GM12892 (cell line): ENCODE results near the gene INPP4A.

Experiments
- POLR2A ChIP-seq: IDR thresholded peaks from 2 replicates; pipeline ENCODE4 v1.6.1; 2011; ENCODE audit warnings: low read depth, low read length, control low read depth
- POLR2AphosphoS5 ChIP-seq: IDR thresholded peaks from 2 replicates; pipeline ENCODE4 v1.6.1; 2011; ENCODE audit warnings: low read depth, low read length, control low read depth
- TAF1 ChIP-seq: IDR thresholded peaks from 2 replicates; pipeline ENCODE4 v1.6.1; 2011; ENCODE audit warnings: low read depth, mild to moderate bottlenecking, control low read depth, low read length, borderline replicate concordance

DNA sequence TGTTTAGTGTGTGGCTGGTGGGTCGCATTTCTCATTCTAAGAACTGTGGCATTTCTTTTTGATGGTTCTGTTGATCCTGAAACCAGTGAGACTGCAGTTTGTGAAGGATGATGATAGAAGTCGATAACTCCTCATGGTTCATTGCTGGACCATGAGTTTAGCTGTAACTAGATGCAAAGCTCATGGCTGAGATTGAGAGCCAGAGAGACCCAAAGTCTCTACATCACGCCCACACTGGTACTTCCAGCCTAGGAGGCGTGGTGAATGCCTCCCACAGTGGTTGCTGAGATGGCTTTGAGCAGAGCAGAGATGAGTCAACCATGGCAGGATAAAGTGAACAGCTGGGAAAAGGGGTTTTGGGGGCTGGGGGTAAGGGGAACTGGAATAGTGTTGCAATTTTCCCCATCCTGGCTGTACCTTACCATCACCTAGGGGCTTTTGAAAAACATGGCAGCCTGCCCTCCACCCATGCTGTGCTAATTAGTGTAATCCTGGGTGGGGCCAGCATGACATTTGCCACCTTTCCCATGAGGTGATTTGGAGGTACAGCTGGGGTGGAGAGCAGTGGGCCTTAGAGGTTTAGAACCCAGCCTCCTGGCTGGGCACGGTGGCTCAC is 24.1 kb downstream of the INPP4A start:
- TF ChIP-seq POLR2AphosphoS5 = peak; percentile 65
- TF ChIP-seq TAF1 = no peak
- peak; percentile 44; the same call in 1 of the 2 replicates for TF ChIP-seq POLR2A
